Transverse colon (tissue), 4 donors: Measurements from ENCODE around the gene CYFIP1.

Source experiments
- CTCF ChIP-seq, 5 experiments: fragments of 200-600 bp in 3 of 5; fragments of 450-650 bp in 2 of 5; sonication (generic) in 3 of 5; IDR thresholded peaks; 1 replicate in 2 of 5; 2 replicates in 3 of 5; pipeline ENCODE4 v1.5.1; 2016 to 2017; ENCODE audit warnings: antibody characterized with exemption in 5 of 5, inconsistent platforms in 3 of 5, mild to moderate bottlenecking in 2 of 5, moderate library complexity in 1 of 5
- EP300 ChIP-seq: sonication (generic); formaldehyde crosslinking; IDR thresholded peaks from one replicate; pipeline ENCODE4 v1.6.1; 2017; ENCODE audit warnings: antibody characterized with exemption, low read depth
- POLR2AphosphoS5 ChIP-seq, 3 donors: sonication (generic); formaldehyde crosslinking; IDR thresholded peaks; one replicate each; pipeline ENCODE4 v1.6.1; 2016; ENCODE audit warnings: antibody characterized with exemption in 3 of 3

GRCh38 chr15:22963641-22964040 is 16.5 kb downstream of the CYFIP1 start:
- TF ChIP-seq EP300 (no peak), POLR2AphosphoS5 (IDR thresholded peaks at IDR 0.05) (no peak), CTCF (IDR thresholded peaks at IDR 0.05) (no peak)
